Muscle layer of colon (tissue), 2 donors: Measurements from ENCODE around the gene M1AP.
A peak's percentile ranks its signal among the peaks of the same experiment; 100 is the strongest.

Source experiments
- H3K27ac ChIP-seq: one replicate; pipeline ENCODE4 v1.7.0; 2013; ENCODE audit warnings: low read depth, mild to moderate bottlenecking, low read length, moderate library complexity
- H3K27me3 ChIP-seq, 2 donors: one replicate each; pipeline ENCODE4 v1.7.0; 2013; ENCODE audit warnings: low read length in 2 of 2, mild to moderate bottlenecking in 2 of 2; ENCODE audit not compliant: insufficient read depth in 2 of 2, control insufficient read depth in 1 of 2
- H3K36me3 ChIP-seq: one replicate; pipeline ENCODE4 v1.7.0; 2013; ENCODE audit warnings: mild to moderate bottlenecking, low read length; ENCODE audit not compliant: insufficient read depth
- H3K4me1 ChIP-seq: one replicate; pipeline ENCODE4 v1.7.0; 2013; ENCODE audit warnings: mild to moderate bottlenecking, low read length; ENCODE audit not compliant: insufficient read depth
- H3K4me3 ChIP-seq, 2 donors: one replicate each; pipeline ENCODE4 v1.7.0; 2013; ENCODE audit warnings: low read length in 2 of 2, low read depth in 1 of 2, mild to moderate bottlenecking in 1 of 2, moderate library complexity in 1 of 2
- H3K9ac ChIP-seq: one replicate; pipeline ENCODE4 v1.7.0; 2013; ENCODE audit warnings: low read length
- H3K9me3 ChIP-seq: one replicate; pipeline ENCODE4 v1.7.0; 2013; ENCODE audit warnings: mild to moderate bottlenecking, low read length
- donor health status: abdominal sarcoma.
- donor health status: Adenocarcinoma of cecum.

Gene M1AP

DNA sequence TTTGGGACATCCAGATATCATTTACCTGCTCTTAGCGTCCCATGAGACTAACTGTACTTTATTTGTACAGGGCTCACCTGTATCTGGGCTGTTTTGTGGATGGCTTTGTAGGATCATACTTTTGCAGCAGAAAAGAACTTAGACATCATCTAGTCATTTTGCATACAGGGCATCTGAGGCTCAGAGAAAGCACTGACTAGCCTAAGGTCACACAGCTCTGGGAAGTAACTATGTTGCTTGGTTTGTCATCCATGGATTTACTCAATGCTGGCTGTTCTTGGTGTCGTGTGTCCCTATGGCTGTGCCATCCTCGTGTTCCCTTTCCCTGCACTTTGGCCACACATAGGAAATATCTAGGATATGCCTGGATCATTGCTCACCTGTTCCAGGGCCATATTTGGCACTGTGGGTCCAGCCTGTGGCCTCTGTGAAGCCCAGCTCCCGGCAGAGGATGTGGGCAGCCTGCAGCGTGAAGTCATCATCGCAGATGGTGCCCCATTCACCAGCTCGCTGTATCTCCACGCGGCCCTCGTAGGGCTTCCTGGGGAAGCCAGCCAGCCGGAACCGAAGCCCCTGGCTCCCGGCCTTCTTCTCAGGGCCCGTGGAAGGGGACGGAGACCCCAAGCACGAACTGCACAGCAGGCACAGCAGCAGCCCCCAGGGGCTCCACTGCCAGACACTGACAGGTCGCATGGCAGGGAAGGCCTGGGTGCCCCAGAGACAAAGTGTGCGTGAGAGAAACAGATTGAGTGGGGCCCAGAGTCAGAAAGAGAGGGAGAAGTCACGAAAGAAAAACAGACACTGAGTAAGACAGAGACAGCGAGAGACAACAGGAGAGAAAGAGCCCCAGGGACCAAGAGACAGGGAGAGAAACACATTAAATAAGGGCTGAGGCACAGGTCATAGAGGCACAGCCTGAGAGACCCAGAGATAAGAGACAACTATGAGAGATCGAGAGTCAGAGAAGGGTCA is 95.9 kb downstream of the M1AP start:
- H3K9me3 ChIP-seq, result no peaks in the 10 kb centered on the region
- no peak overlapping the region for H3K9ac ChIP-seq
- peaks cover 15% of the 10 kb centered on the region for H3K4me1 ChIP-seq
- no peaks in the 10 kb centered on the region for H3K27me3 ChIP-seq
- H3K4me3 ChIP-seq, result no peak overlapping the region
- H3K27ac ChIP-seq, result no peak overlapping the region
- peaks cover 8% of the 10 kb centered on the region for H3K36me3 ChIP-seq

DNA sequence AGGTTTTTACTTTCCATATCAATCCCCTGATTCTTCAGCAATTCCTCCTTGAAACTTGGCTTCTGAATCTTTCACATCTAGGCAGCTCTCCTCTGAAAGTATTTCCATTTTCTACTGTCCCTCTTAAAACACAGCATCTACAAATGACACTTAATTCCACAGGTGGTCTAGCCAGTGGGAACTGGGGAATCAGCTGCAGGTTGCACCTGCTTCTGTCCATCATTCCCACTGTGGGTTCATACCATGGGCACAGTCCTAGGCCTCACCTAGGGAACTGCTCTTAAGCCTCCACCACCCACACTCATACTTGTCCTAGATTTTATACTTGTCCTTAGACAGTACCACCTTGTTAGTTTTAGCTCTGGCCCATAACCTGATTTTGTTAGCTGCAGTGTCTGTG is 96.6 kb downstream of the M1AP start:
- Histone ChIP-seq H3K36me3 (peaks cover 3% of the 10 kb centered on the region), H3K4me1 (peaks cover 15% of the 10 kb centered on the region), H3K4me3 (no peak overlapping the region), H3K27me3 (no peaks in the 10 kb centered on the region), H3K9me3 (no peaks in the 10 kb centered on the region), H3K9ac (no peak overlapping the region), H3K27ac (no peak overlapping the region)

- no peaks in the 10 kb centered on the region for H3K9me3 ChIP-seq
- no peaks in the 10 kb centered on the region for H3K27me3 ChIP-seq
- no peaks in the 10 kb centered on the region for H3K36me3 ChIP-seq
- H3K9ac ChIP-seq, result no peak overlapping the region
- H3K4me3 ChIP-seq, result no peak overlapping the region
- H3K4me1 ChIP-seq, result peaks cover 15% of the 10 kb centered on the region
- H3K27ac ChIP-seq, result no peak overlapping the region
Measured at GRCh38 chr2:74550231-74550630, 97.9 kb downstream of the M1AP start.

GRCh38 chr2:74548900-74549826 is 99.0 kb downstream of the M1AP start:
- H3K36me3 ChIP-seq, result no peaks in the 10 kb centered on the region
- peak overlapping the region; percentile 63 for H3K27ac ChIP-seq
- H3K9ac ChIP-seq, result no peak overlapping the region
- peak overlapping the region; percentile 37 to 77 for H3K4me3 ChIP-seq
- H3K4me1 ChIP-seq, result peaks cover 15% of the 10 kb centered on the region
- no peaks in the 10 kb centered on the region for H3K27me3 ChIP-seq
- no peaks in the 10 kb centered on the region for H3K9me3 ChIP-seq

GRCh38 chr2:74548285-74548899 is 99.7 kb downstream of the M1AP start:
- H3K27ac ChIP-seq, result peak overlapping the region; percentile 63
- no peaks in the 10 kb centered on the region for H3K36me3 ChIP-seq
- no peaks in the 10 kb centered on the region for H3K27me3 ChIP-seq
- H3K9me3 ChIP-seq, result no peaks in the 10 kb centered on the region
- peaks cover 15% of the 10 kb centered on the region for H3K4me1 ChIP-seq
- H3K9ac ChIP-seq, result no peak overlapping the region
- H3K4me3 ChIP-seq, result peak overlapping the region; percentile 37 to 77

DNA sequence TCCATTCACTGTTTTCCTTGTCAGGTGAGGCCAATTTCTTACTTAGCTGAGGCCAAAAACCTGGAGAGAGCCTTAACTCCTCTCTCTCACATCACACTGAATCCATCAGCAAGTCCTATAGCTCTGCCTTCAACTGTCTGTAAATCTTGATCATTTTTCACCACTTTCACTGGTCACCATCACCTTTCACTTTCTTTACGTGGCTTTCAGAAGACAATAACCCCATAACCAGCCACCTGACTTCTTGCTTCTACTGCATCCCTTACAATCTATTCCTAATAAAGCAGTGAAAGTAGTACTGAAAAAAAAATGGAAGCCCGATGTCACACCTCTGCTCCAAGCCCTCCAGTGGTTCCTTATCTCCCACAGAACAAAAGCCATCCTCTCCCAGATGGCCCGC is 102.1 kb downstream of the M1AP start:
- Histone ChIP-seq H3K27ac (no peak overlapping the region), H3K36me3 (no peaks in the 10 kb centered on the region), H3K9ac (no peak overlapping the region), H3K9me3 (no peaks in the 10 kb centered on the region), H3K4me1 (peaks cover 15% of the 10 kb centered on the region), H3K4me3 (no peak overlapping the region), H3K27me3 (no peaks in the 10 kb centered on the region)

GRCh38 chr2:74544634-74545033 is 103.5 kb downstream of the M1AP start:
- peaks cover 10% of the 10 kb centered on the region for H3K4me1 ChIP-seq
- H3K27ac ChIP-seq, result no peak overlapping the region

GRCh38 chr2:74542978-74543377 is 105.2 kb downstream of the M1AP start:
- H3K9me3 ChIP-seq, result no peaks in the 10 kb centered on the region
- no peak overlapping the region for H3K27ac ChIP-seq
- no peaks in the 10 kb centered on the region for H3K4me1 ChIP-seq
- H3K4me3 ChIP-seq, result no peak overlapping the region
- H3K9ac ChIP-seq, result no peak overlapping the region
- no peaks in the 10 kb centered on the region for H3K36me3 ChIP-seq
- no peaks in the 10 kb centered on the region for H3K27me3 ChIP-seq

More at GRCh38 chr2:74544634-74545033, 103.5 kb downstream of the M1AP start:
- Histone ChIP-seq H3K9me3 (no peaks in the 10 kb centered on the region), H3K4me3 (no peak overlapping the region), H3K27me3 (no peaks in the 10 kb centered on the region), H3K36me3 (no peaks in the 10 kb centered on the region), H3K9ac (no peak overlapping the region)

GRCh38 chr2:74540291-74540690 is 107.8 kb downstream of the M1AP start:
- Histone ChIP-seq H3K9ac (no peak overlapping the region), H3K27ac (no peak overlapping the region), H3K36me3 (no peaks in the 10 kb centered on the region), H3K9me3 (no peaks in the 10 kb centered on the region), H3K4me3 (no peak overlapping the region), H3K27me3 (no peaks in the 10 kb centered on the region), H3K4me1 (no peaks in the 10 kb centered on the region)

DNA sequence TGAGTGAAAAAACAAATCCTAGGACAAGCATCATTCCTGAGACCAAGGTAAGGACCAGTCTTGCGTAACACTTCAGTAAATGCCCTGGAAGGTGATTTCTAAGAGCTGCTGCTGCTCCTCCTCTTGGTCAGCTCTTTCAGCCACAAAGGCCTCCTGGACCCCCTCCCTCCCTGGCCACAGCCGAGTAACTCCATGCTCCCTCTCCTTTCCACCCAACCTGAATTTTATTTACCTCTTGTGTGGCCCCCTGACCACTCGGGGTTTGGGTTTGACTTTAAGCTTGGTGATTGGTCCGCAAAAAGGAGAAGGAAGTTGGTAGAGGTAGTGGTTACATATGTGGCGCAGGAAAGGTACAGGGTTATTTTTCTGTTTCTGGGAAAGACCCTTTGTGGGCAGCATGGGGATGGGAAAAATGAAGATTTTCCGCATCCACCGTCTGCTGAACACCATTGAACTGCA is 109.2 kb downstream of the M1AP start:
- H3K36me3 ChIP-seq, result no peaks in the 10 kb centered on the region
- H3K4me1 ChIP-seq, result no peaks in the 10 kb centered on the region
- H3K9ac ChIP-seq, result no peak overlapping the region
- no peaks in the 10 kb centered on the region for H3K9me3 ChIP-seq
- H3K4me3 ChIP-seq, result no peak overlapping the region
- no peak overlapping the region for H3K27ac ChIP-seq
- no peaks in the 10 kb centered on the region for H3K27me3 ChIP-seq

GRCh38 chr2:74537140-74537539 is 111.0 kb downstream of the M1AP start:
- Histone ChIP-seq H3K9me3 (no peaks in the 10 kb centered on the region), H3K4me1 (no peaks in the 10 kb centered on the region), H3K4me3 (no peak overlapping the region), H3K27me3 (no peaks in the 10 kb centered on the region), H3K27ac (no peak overlapping the region), H3K9ac (no peak overlapping the region), H3K36me3 (peaks cover 6% of the 10 kb centered on the region)
